ENCODE results near the gene TNFAIP3.

The TNFAIP3 gene

DNA sequence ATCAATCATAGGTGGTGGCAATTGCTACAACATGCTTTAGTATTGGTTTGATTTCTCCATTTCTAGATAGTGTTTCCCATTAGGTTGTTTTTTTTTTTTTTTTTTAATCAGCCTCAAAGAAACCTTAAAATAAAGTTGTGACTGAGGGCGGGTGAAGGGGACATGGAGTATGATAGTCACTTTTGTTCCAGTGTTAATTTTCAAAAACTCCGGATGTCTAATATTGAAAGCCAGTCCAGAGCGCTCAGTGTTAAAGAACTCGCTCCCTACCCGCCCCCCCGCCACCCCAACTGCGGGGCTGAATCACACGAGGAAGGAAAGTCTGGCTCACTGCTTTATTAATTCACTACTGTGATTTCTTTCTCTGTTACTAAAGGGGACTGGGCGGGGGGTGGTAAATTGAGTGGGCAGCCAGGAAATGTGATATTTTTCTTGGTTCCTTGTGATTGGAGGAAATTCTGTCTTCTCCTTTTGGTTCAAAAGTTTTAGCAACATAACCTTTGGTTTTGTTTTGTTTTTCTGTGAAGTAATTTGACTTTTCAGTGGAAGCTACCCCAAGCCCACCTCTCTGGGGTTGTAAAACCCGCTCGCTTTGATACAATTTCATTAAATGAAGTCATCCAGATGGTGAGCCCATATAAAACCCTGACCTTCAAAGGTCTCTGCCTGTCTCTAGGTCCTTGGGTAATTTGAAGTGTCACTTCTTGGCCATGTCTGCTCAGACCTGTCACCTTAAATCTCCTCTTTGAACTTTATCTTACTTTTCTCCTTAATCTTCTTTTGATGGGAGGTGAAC is 38.0 kb downstream of the TNFAIP3 start:
- DNase-seq: no peak

GRCh38 chr6:137906020-137906472 is 39.0 kb downstream of the TNFAIP3 start:
- DNase-seq: no peak

GRCh38 chr6:137907170-137907569 is 40.1 kb downstream of the TNFAIP3 start:
- DNase-seq: no peak

- no peak for DNase-seq
Observed at GRCh38 chr6:137909533-137909932, 42.5 kb downstream of the TNFAIP3 start.

DNA sequence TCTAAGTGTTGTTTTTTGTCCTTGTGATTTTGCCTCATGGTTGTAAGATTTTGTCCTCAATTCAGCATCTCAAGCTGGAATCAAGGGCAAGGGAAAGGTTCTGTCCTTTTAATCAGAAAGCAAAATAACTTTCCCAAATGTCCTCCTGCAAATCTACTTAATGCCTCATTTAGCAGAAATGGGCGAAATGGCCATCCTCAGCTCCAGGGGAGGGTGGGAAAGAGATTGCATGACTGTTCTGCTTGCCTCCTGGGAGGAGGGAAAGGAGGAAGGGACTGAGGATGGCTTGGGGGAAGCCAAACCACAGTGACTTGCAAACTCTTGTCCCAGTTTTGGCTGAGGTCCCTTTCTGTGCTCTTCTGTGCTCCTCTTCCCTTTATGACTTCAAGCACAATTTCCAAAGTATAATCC is 43.4 kb downstream of the TNFAIP3 start:
- DNase-seq: peak; percentile 79

- peak; percentile 33 for DNase-seq
Observed at GRCh38 chr6:137910843-137911456, 43.9 kb downstream of the TNFAIP3 start.

DNA sequence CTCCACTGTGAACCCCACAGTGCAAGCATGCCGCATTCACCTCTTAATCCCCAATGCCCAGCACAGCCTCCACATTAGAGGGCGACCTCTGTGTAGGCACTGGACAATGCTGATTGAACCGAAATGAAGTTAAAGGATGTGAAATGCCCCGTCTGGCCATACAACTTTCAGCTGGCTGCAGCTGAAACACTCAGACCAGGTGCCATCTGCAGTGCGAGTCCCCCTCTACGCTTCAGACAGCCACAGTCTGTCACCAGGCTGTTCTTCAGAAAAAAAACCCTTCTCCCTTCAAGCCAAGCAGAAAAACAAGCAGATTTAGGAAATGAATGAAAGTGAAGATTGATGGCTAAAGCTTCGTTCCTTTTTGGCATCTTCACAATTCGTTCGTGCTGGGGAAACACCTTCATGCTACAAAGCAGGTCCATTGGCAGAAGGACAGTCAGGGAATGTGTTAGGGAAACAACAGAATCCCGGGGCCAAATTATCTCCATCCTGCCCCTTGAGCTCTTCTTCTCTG is 44.7 kb downstream of the TNFAIP3 start:
- DNase-seq: no peak

DNA sequence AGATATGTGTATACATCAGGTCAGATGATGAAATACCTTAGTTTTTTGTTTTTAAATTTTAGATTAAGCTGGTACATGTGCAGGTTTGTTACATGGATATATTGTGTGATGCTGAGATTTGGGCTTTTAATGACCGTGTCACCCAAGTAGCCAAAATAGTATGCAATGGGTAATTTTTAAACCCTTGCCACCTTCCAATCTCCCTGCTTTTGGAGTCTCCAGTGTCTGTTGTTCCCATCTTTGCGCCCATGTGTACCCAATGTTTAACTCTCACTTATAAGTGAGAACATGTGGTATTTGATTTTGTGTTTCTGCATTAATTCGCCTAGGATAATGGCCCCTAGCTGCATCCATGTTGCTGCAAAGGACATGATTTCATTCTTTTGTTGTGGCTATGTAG is 45.8 kb downstream of the TNFAIP3 start:
- DNase-seq: no peak

GRCh38 chr6:137913434-137913833 is 46.4 kb downstream of the TNFAIP3 start:
- DNase-seq: no peak

GRCh38 chr6:137913996-137914529 is 47.0 kb downstream of the TNFAIP3 start:
- no peak for DNase-seq

DNA sequence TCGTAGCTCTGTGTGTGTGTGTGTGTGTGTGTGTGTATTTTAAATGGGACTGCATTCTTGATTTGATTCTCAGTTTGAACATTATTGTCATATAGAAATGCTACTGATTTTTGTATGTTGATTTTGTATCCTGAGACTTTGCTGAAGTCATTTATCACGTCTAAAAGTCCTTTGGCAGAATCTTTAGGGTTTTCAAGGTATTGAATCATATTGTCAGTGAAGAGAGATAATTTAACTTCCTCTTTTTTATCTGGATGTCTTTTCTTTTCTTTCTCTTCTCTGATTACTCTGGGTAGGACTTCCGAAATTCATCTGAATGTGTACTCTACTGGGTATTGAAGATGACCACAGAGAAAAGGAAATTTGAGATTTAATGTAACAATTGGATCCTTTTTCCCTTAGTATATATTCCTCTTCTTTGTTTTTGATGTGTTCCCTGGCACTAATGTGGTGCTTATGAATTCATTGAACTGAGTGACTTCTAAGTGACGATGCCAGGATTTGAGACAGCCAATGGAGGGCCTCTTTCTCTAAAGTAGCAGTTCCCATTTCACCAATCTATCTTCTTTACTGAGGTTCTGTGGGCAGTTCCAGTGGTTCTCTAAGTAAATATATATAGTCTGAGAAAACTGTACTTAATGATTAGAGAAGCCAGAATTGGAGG is 47.6 kb downstream of the TNFAIP3 start:
- peak; percentile 27 for DNase-seq

- DNase-seq: no peak
Observed at GRCh38 chr6:137915790-137916189, 48.7 kb downstream of the TNFAIP3 start.

- DNase-seq: no peak
Observed at GRCh38 chr6:137917551-137918325, 50.7 kb downstream of the TNFAIP3 start.

DNA sequence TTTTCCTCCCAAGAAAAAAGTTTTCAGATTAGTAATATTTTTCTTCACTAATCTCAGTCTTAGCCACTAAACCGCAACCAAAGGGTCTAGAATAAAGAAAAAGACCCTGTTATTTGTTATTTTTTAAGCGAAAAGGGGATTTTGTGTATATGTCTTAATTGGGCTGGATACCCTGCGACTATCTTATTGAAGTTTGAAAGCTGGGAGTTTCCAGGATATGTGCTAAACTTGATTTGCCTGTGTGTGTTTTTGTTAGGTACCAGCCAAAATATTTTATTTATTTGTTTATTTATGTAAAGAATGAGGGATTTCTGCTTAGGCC is 52.4 kb downstream of the TNFAIP3 start:
- DNase-seq: no peak

DNA sequence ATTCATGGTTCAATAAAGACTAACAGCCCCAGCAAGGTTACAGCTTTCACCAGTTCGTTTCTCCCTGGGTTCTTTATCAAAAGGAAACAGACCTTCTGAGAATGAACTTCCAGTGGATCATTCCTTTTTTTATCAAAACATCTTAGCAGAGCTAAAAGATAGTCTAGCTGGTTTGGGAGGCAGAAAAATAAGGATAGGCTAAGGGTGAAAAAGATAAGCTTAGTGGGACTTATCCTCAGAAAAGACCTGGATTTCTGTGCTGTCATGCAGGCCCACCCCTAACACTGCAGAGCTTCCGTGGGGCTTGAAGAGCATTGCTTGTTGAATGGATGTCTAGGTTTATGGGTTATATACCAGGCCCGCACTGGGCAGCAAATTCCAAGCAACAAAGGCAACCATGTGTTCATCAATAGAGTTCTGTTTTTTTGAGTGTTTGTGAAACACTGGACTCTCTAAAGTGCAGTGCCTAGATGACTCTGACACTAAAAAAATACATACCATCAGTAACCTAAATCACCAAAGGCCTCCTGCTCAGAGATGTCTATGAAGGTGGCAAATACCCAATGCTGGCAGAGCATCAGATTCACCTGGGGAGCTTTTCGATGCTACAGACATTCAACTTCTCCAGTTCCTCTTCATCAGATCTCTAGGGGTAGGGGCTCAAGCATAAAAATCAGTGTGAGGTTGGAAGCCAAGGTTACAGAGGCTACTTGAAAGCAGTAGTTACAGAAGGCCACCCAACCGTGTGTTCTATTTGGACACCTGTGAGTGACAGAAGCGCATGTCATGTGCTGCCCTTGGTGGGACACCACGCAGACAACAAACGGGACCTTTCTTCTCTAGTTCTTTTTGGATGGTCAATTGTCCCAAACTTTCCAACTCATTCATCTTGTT is 53.0 kb downstream of the TNFAIP3 start:
- DNase-seq: no peak

DNA sequence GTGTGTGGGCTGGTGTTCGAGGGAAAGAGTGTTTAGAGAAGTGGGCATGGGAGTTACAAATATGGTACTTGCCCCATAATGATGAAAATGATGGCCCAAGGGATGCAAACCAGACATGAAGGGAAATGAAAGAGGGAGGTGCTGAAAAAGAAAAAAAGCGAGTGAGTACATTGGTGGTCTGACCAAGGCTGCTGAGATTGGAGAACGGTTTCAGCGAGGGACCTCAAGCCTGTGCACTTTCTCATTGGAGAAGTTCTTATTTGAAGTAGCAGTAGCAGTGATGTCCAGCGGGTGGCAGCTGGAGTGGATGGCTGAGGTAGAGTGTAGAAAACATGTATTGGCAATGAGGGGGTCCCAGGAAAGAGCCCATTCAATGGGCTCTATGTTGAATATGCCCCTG is 54.8 kb downstream of the TNFAIP3 start:
- no peak for DNase-seq

GRCh38 chr6:137923866-137924653 is 57.0 kb downstream of the TNFAIP3 start:
- no peak for DNase-seq

GRCh38 chr6:137925141-137925698 is 58.2 kb downstream of the TNFAIP3 start:
- DNase-seq: no peak

DNA sequence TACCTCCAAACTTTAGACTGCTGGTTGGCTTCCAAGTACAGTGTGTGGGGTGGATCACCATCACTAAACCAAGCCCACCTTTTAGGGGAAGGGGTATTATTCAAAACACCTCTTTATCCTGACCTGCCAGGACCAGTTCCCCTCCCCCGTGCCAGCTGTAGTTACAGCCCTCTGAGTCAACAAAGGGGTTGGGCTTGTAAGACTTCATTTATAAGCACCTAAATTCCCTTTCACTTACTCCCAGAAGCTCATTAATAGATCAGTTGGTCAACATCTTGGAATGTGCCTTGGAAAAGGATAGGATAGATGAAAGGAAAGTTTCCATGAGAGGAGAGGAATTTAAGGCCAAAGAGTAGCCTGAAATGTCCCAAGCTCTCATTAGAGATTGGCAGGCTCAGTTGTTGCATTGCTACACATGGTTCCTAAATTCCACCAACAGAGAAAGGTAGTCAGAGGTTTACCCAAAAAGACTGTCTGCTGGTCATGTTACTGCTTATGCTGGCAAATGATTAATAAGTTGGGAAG is 59.2 kb downstream of the TNFAIP3 start:
- no peak for DNase-seq

DNA sequence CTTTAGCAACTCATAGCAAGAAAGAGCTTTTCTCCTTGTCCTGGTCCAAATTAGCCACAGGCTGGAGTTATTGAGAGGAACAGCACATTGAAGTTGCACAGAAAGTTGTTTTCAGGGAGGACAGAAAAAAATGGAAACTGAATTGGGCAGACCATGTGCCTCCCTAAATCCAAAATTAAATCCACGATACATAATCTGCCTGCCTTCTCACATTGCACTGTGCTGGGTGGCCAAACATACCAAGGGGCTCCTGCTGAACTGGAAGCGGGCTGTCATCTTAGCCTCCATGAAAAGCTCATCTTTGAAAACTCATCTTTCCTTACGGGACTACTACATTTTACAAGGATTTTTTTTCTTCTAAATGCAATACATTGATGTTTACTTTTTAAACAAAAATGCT is 59.9 kb downstream of the TNFAIP3 start:
- no peak for DNase-seq

Data from hematopoietic multipotent progenitor cell treated with erythropoietin and hydrocortisone succinate and interleukin-3 and kit ligand, for 8 days (in vitro differentiated cells).